GM19043 (cell line): ENCODE results near the gene ARPC4.
A peak's percentile ranks its signal among the peaks of the same experiment; 100 is the strongest.

Experiments used
- ATAC-seq: cut with Tn5 transposase; IDR thresholded peaks from one replicate; pipeline ENCODE4 v1.9.1; 2021; ENCODE audit warnings: low read depth; ENCODE audit not compliant: unreplicated experiment

Gene ARPC4

GRCh38 chr3:9792405-9793160, at the start of gene ARPC4, which contains the start of gene TADA3:
ARPC4 (plus strand) TSS chr3:9793082; CDS start chr3:9793122, 40 bp downstream.
TADA3 (minus strand) TSS chr3:9792473; CDS start chr3:9791466, 1,007 bp downstream.
- peak; percentile 74 for ATAC-seq

DNA sequence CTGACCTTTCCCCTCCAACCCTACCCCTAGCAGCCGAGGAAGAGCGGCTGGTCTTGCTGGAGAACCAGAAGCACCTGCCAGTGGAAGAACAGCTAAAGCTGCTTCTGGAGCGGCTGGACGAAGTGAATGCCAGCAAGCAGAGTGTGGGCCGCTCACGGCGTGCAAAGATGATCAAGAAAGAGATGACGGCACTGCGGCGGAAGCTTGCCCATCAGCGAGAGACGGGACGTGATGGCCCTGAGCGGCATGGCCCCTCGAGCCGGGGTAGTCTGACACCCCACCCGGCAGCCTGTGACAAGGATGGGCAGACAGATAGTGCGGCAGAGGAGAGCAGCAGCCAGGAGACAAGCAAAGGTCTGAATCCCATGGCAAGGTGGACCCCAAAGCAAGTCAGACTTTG, 49.3 kb upstream of the ARPC4 start:
- ATAC-seq: no peak

- ATAC-seq: no peak
These were observed 48.7 kb upstream of the ARPC4 start for GRCh38 chr3:9744162-9744561.

DNA sequence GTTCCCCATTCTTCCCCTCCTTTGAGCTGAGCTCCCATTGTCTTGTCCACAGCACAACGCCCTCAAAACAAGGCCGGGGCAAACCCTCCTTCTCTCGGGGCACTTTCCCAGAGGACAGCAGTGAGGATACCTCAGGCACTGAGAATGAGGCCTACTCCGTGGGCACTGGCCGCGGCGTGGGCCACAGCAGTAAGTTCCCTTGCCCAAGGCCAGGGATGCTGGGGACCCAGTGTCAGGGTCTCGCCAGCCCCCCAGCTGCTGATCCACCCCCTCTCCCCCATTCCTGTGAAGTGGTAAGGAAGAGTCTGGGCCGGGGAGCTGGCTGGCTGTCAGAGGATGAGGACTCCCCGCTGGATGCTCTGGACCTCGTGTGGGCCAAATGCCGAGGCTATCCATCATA, 47.4 kb upstream of the ARPC4 start:
- ATAC-seq: no peak

GRCh38 chr3:9746330-9746729, 46.6 kb upstream of the ARPC4 start:
- no peak for ATAC-seq

GRCh38 chr3:9747267-9747666, 45.6 kb upstream of the ARPC4 start:
- ATAC-seq: no peak

- no peak for ATAC-seq
These were observed 44.9 kb upstream of the ARPC4 start for GRCh38 chr3:9748031-9748430.

GRCh38 chr3:9749296-9749644, 43.6 kb upstream of the ARPC4 start:
- no peak for ATAC-seq

- peak; percentile 90 for ATAC-seq
These were observed 43.0 kb upstream of the ARPC4 start, which contains the start of gene OGG1 for GRCh38 chr3:9749645-9750555. OGG1 (plus strand) TSS chr3:9749952; CDS start chr3:9750287, 335 bp downstream.

- no peak for ATAC-seq
These were observed 42.1 kb upstream of the ARPC4 start for GRCh38 chr3:9750556-9751411.

DNA sequence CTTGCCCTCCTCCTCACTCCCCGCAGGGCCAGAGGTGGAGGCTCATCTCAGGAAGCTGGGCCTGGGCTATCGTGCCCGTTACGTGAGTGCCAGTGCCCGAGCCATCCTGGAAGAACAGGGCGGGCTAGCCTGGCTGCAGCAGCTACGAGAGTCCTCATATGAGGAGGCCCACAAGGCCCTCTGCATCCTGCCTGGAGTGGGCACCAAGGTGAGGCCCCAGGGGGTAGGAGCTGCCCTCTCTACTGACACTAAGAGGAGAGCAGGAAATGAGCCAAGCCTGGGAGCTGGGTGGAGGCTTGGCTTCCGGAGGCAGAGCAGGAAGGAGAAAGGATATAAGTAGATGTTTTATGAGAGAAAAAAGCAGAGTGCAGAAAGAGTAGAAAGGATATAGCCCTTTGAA, 38.2 kb upstream of the ARPC4 start:
- ATAC-seq: no peak

GRCh38 chr3:9757427-9757826, 35.5 kb upstream of the ARPC4 start:
- ATAC-seq: no peak

- ATAC-seq: no peak
These were observed 31.9 kb upstream of the ARPC4 start for GRCh38 chr3:9760779-9761505.

- ATAC-seq: no peak
These were observed 31.0 kb upstream of the ARPC4 start for GRCh38 chr3:9761919-9762318.

- ATAC-seq: no peak
These were observed 30.0 kb upstream of the ARPC4 start for GRCh38 chr3:9762871-9763270.

GRCh38 chr3:9765865-9766264, 27.0 kb upstream of the ARPC4 start:
- ATAC-seq: no peak

DNA sequence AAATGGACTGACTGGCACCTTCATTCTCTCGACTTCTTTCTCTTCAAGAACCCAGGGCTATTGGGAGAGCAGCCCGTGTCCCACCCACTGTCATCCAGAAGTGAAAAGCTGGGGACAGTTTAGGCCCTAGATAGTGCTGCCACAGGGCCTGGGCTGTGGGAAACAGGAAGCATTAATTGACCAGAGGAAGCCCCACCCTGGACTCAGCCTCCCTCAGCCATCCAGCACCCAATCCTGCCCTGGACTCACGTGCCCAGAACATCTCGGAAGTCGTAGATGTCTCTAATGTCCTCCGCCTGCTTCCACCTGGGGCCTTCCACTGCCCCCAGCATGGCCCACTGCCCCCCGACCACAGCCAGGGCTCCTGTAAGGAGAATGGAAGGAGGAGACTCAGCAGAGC, 25.5 kb upstream of the ARPC4 start:
- no peak for ATAC-seq

DNA sequence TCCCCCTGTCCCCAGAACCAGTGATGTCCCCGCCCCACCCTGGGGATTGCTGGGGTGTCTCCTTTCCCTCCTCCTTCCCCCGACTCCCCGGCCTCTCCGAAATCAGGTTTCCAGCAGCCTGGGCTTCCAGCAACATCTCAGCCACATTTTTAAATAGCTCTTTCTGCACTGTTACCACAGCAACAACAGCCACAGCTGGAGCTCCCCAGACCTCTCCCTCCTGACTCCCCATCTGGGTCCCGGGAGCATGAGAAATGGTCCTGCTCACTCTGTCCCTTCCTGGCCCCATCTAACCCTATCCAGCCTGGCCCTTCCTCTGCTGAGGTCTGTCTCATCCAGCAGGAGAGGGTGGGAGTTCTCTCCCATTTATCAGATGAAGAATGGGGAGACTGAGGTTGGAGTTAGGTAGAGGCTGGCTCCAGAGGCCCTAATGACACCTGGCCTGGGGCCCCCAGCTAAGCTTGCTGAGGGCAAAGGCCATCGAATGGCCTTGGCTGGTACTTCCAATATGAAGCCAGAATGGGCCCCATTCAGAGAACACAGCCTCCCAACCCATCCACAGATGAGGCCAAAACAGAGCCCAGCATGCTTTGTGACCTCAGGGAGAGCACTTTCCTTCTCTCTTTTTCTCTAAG, 24.6 kb upstream of the ARPC4 start:
- no peak for ATAC-seq

GRCh38 chr3:9769012-9769411, 23.9 kb upstream of the ARPC4 start:
- no peak for ATAC-seq
